Measurements from ENCODE around the gene RAPSN.
A peak's percentile ranks its signal among the peaks of the same experiment; 100 is the strongest.

The RAPSN gene

GRCh38 chr11:47448566-47449427 is at the start of gene RAPSN:
Gene RAPSN (minus strand): TSS chr11:47449136. CDS start chr11:47448964, 172 bp downstream.
- TF ChIP-seq CTCF (conservative IDR thresholded peaks at IDR 0.05; ENCODE audit: low read length): no peak
- H3K4me3 ChIP-seq (ENCODE audit: low read length): no peak within 1 kb of the TSS
- no peak for DNase-seq (ENCODE audit: low read depth)

DNA sequence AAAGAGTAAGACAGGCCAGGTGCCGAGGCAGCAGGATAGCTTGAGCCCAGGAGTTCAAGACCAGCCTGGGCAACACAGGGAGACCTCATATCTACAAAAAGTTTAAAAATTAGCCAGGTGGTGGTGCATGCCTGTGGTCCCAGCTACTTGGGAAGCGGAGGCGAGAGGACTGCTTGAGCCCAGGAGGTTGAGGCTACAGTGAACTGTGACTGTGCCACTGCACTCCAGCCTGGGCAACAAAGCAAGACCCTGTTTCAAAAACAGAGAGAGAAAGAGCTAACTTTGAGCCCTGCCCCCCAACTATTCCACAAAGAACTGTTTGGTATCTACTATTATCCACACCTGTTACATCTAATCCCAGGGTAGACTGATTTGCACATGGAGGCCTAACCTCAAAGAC is 49.2 kb upstream of the RAPSN start:
- no peak for DNase-seq (ENCODE audit: low read depth)
- H3K4me3 ChIP-seq (ENCODE audit: low read length): no peak overlapping the region
- no peak for TF ChIP-seq CTCF (conservative IDR thresholded peaks at IDR 0.05; ENCODE audit: low read length)

DNA sequence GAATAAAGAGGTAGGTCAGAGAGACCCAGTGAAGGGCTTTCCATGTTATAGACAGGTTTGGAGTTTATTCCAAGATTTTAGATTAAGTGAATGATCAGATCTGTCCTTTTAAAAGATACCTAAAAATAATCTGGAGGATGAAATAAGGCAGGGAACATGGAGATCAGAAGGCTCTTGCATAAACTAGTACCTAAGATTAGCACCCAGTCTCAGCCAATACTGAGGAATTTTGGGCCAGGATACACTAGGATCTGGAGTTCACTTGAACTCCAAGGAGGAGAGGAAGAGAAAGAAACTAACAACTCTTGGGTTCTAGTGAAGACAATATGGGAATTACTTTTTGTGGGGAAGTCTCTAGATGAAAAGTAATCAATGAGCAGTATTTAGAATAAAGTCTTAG is 47.9 kb upstream of the RAPSN start:
- no peak for DNase-seq (ENCODE audit: low read depth)
- no peak overlapping the region for H3K4me3 ChIP-seq (ENCODE audit: low read length)
- no peak for TF ChIP-seq CTCF (conservative IDR thresholded peaks at IDR 0.05; ENCODE audit: low read length)

DNA sequence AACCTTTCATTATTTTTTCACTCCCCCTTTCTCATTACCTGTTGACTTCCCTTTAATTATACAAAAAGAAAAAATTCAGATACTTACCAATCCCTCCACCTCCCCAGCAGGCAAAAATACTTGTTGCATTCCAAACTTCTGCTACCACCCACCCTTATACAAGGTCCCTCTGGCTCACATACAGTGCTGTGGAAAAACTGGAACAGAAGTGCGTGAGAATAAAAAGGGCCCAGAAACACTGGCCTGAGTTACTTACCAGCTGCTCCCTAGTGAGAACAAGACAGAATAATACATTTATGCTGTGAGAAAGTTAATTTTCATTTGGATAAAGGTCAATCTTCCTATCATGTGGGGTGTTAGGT is 46.9 kb upstream of the RAPSN start:
- no peak for TF ChIP-seq CTCF (conservative IDR thresholded peaks at IDR 0.05; ENCODE audit: low read length)
- no peak overlapping the region for H3K4me3 ChIP-seq (ENCODE audit: low read length)
- peak; percentile 54 for DNase-seq (ENCODE audit: low read depth)

DNA sequence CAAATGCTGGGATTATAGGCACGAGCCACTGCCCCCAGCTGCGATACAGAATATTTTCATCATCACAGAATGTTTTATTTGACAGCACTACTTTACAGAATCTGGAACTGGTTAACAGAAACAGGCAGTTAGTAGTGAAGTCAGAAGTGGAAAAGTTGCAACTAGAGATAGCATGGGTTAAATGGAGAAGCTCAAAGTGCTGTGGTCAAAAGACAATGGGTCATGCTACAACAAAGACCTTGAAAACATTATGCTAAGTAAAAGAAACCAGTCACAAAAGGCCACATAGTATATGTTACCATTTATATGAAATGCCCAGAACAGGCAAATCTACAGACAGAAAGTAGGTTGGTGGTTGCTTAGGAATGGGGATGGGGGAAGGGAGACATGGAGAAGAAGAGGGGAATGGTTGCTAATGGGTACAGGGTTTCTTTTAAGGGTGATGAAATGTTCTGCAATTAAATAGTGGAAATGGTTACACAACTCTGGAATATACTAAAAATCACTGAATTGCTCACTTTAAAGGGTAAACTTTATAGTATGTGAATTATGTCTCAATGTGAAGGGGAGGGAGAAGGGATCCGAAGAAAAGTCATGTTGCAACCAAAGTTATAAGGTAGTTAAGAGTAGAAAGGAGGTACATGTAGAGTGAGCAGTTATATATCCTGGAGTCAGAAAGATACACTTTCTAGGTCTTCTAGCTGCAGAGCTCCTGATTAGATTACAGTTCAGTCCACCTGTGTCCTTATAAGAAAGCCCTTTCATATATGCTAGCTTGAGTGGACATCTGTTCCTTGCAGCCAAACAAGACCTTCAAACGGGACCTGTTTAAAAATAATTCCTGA is 46.3 kb upstream of the RAPSN start:
- H3K4me3 ChIP-seq (ENCODE audit: low read length): no peak overlapping the region
- no peak for TF ChIP-seq CTCF (conservative IDR thresholded peaks at IDR 0.05; ENCODE audit: low read length)
- DNase-seq (ENCODE audit: low read depth): peak; percentile 95

GRCh38 chr11:47489395-47489755 is 40.4 kb upstream of the RAPSN start:
- no peak for TF ChIP-seq CTCF (conservative IDR thresholded peaks at IDR 0.05; ENCODE audit: low read length)
- no peak overlapping the region for H3K4me3 ChIP-seq (ENCODE audit: low read length)

More at GRCh38 chr11:47489395-47489755, 40.4 kb upstream of the RAPSN start:
- DNase-seq (ENCODE audit: low read depth): no peak

Data from AG10803 (cell line).